ENCODE data around the gene ADAP1. TPM values are rescaled to one million over a fixed set of nuclear protein-coding genes. Genes with fewer than 3 reads are reported as not detected.
A peak's percentile ranks its signal among the peaks of the same experiment; 100 is the strongest.

ADAP1 gene
- total RNA-seq, 2 experiments from 2014 or later: 6.8 to 7.2 TPM

GRCh38 chr7:918118-918425 is 36.4 kb downstream of the ADAP1 start:
- Histone ChIP-seq H3K4me3 (ENCODE audit: low read length) (no peak overlapping the region), H3K36me3 (ENCODE audit: insufficient read depth, low read length) (no peaks in the 10 kb centered on the region), H3K9me3 (ENCODE audit: control insufficient read depth in 1 of 2, insufficient read depth in 1 of 2, low read length in 2 of 2) (no peaks in the 10 kb centered on the region), H3K27ac (ENCODE audit: low read depth in 1 of 2, low read length in 2 of 2) (no peak overlapping the region), H3K4me1 (ENCODE audit: insufficient read depth, low read length) (peaks cover 27% of the 10 kb centered on the region), H3K27me3 (ENCODE audit: control insufficient read depth in 1 of 2, insufficient read depth in 2 of 2, low read length in 2 of 2) (no peaks in the 10 kb centered on the region)
- ChIA-PET CTCF (interaction anchor here (0.7 kb wide), 1 partner anchor 9 kb away, joined by 3 read pairs; no protein-coding TSS in a partner anchor), POLR2A (no interaction called here)
- H3K36me3 Mint-ChIP-seq (ENCODE audit: low read depth): no peaks in the 10 kb centered on the region
- no peak for TF ChIP-seq CTCF (IDR thresholded peaks at IDR 0.05)
- DNase-seq (no peak), ATAC-seq (ENCODE audit: poor library complexity) (no peak)
- no peak overlapping the region for H3K4me3 Mint-ChIP-seq
- intact Hi-C loops (cut with DNase I, micrococcal nuclease): no loop called here
- H3K27ac Mint-ChIP-seq: no peak overlapping the region
- H3K27me3 Mint-ChIP-seq: no peaks in the 10 kb centered on the region
- peaks cover 18% of the 10 kb centered on the region for H3K4me1 Mint-ChIP-seq (ENCODE audit: low read depth)
- H3K9me3 Mint-ChIP-seq: no peaks in the 10 kb centered on the region

GRCh38 chr7:917255-918117 is 37.0 kb downstream of the ADAP1 start:
- H3K36me3 ChIP-seq (ENCODE audit: insufficient read depth, low read length): no peaks in the 10 kb centered on the region
- H3K27ac ChIP-seq (ENCODE audit: low read depth in 1 of 2, low read length in 2 of 2): no peak overlapping the region
- TF ChIP-seq CTCF (IDR thresholded peaks at IDR 0.05): no peak
- CTCF ChIA-PET: interaction anchor here (0.7 kb wide), 1 partner anchor 8 kb away, joined by 3 read pairs; no protein-coding TSS in a partner anchor
- intact Hi-C loops (cut with DNase I, micrococcal nuclease): no loop called here
- H3K9me3 ChIP-seq (ENCODE audit: control insufficient read depth in 1 of 2, insufficient read depth in 1 of 2, low read length in 2 of 2): no peaks in the 10 kb centered on the region
- no peak for DNase-seq
- no peaks in the 10 kb centered on the region for H3K9me3 Mint-ChIP-seq
- H3K4me3 ChIP-seq (ENCODE audit: low read length): no peak overlapping the region
- H3K4me1 Mint-ChIP-seq (ENCODE audit: low read depth): peaks cover 12% of the 10 kb centered on the region
- peaks cover 21% of the 10 kb centered on the region for H3K4me1 ChIP-seq (ENCODE audit: insufficient read depth, low read length)
- H3K4me3 Mint-ChIP-seq: no peak overlapping the region
- no peaks in the 10 kb centered on the region for H3K36me3 Mint-ChIP-seq (ENCODE audit: low read depth)
- ATAC-seq (ENCODE audit: poor library complexity): no peak
- H3K27me3 ChIP-seq (ENCODE audit: control insufficient read depth in 1 of 2, insufficient read depth in 2 of 2, low read length in 2 of 2): no peaks in the 10 kb centered on the region
- H3K27me3 Mint-ChIP-seq: no peaks in the 10 kb centered on the region
- POLR2A ChIA-PET: no interaction called here
- H3K27ac Mint-ChIP-seq: no peak overlapping the region

GRCh38 chr7:916291-916941 is 38.1 kb downstream of the ADAP1 start:
- Mint-ChIP-seq H3K36me3 (ENCODE audit: low read depth) (no peaks in the 10 kb centered on the region), H3K27ac (no peak overlapping the region)

More at GRCh38 chr7:916291-916941, 38.1 kb downstream of the ADAP1 start:
- Histone ChIP-seq H3K36me3 (ENCODE audit: insufficient read depth, low read length) (no peaks in the 10 kb centered on the region), H3K27ac (ENCODE audit: low read depth in 1 of 2, low read length in 2 of 2) (no peak overlapping the region), H3K4me3 (ENCODE audit: low read length) (no peak overlapping the region), H3K27me3 (ENCODE audit: control insufficient read depth in 1 of 2, insufficient read depth in 2 of 2, low read length in 2 of 2) (no peaks in the 10 kb centered on the region), H3K9me3 (ENCODE audit: control insufficient read depth in 1 of 2, insufficient read depth in 1 of 2, low read length in 2 of 2) (no peaks in the 10 kb centered on the region), H3K4me1 (ENCODE audit: insufficient read depth, low read length) (peaks cover 11% of the 10 kb centered on the region)
- H3K4me1 Mint-ChIP-seq (ENCODE audit: low read depth): peaks cover 9% of the 10 kb centered on the region
- H3K9me3 Mint-ChIP-seq: no peaks in the 10 kb centered on the region
- peak in 1 of 14 experiments; percentile 4 for DNase-seq
- no peaks in the 10 kb centered on the region for H3K27me3 Mint-ChIP-seq
- POLR2A ChIA-PET: no interaction called here
- ATAC-seq (ENCODE audit: poor library complexity): no peak
- TF ChIP-seq CTCF (IDR thresholded peaks at IDR 0.05): no peak
- no peak overlapping the region for H3K4me3 Mint-ChIP-seq
- intact Hi-C loops (cut with DNase I, micrococcal nuclease): no loop called here
- CTCF ChIA-PET: no interaction called here
